ENCODE results near the gene IL4I1. TPM values are rescaled to one million over a fixed set of nuclear protein-coding genes. Genes with fewer than 3 reads are reported as not detected.

The IL4I1 gene
- total and polyA plus RNA-seq, 2 of the 4 experiments (the other 2 are of a cell fraction): 0.31 to 0.36 TPM

DNA sequence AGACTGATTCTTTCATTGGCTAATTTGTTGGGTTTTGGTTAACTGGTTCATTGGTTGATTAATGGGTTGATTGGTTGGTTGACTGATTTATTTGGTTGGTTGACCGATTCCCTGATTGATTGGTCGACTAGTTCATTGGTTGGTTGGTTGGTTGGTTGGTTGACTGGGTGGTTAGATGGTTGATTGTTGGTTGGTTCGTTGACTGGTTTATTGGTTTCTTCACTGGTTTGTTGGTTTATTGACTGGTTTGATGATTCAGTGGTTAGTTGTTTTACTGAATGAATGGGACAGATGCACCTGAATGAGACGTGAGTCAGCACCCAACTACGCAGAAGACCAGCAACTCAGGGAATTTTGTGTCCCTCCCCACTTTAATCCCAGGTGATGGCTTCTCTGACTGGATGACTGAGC, 35.4 kb upstream of the IL4I1 start:
- Histone ChIP-seq H3K9me1 (ENCODE audit: insufficient read depth, low read length) (peaks cover 14% of the 10 kb centered on the region), H3K4me1 (ENCODE audit: control insufficient read depth, insufficient read depth, low read length) (peaks cover 4% of the 10 kb centered on the region), H3K56ac (ENCODE audit: extremely low read depth, insufficient read depth, low read length) (no peak overlapping the region), H3K14ac (replicated peaks; ENCODE audit: low read depth, low read length) (no peak overlapping the region), H2AFZ (replicated peaks; ENCODE audit: low read length, poor library complexity) (no peak overlapping the region), H3K9ac (ENCODE audit: low read depth, low read length) (no peak overlapping the region), H3K36me3 (ENCODE audit: control insufficient read depth, insufficient read depth, low read length) (peaks cover 9% of the 10 kb centered on the region), H3K27me3 (ENCODE audit: control insufficient read depth, insufficient read depth, low read length) (no peaks in the 10 kb centered on the region), H4K91ac (ENCODE audit: insufficient read depth, low read depth, low read length) (no peak overlapping the region), H3K4me2 (ENCODE audit: low read depth, low read length) (no peak overlapping the region), H3K18ac (ENCODE audit: low read depth, low read length) (no peak overlapping the region), H3K4ac (ENCODE audit: low read depth, low read length) (no peak overlapping the region), H3K4me3 (ENCODE audit: insufficient read depth, low read depth, low read length) (no peak overlapping the region), H4K8ac (ENCODE audit: low read depth in 2 of 2, low read length in 2 of 2) (no peak overlapping the region), H2AK9ac (replicated peaks; ENCODE audit: low read depth, low read length, poor library complexity) (no peak overlapping the region), H3K79me1 (ENCODE audit: low read depth in 1 of 2, low read length in 2 of 2) (peaks cover 10 to 26% of the 10 kb centered on the region in 2 experiments), H4K5ac (ENCODE audit: low read depth, low read length) (no peak overlapping the region), H3K23ac (ENCODE audit: low read depth, low read length) (no peak overlapping the region), H2AK5ac (ENCODE audit: low read depth, low read length) (no peak overlapping the region), H3K27ac (ENCODE audit: insufficient read depth, low read length) (no peak overlapping the region), H4K20me1 (ENCODE audit: insufficient read depth, low read length) (peaks cover 10% of the 10 kb centered on the region; the same call in 1 of the 2 replicates), H2BK15ac (ENCODE audit: low read depth, low read length) (no peak overlapping the region), H2BK20ac (ENCODE audit: low read depth, low read length) (no peak overlapping the region), H2BK120ac (ENCODE audit: low read depth, low read length) (no peak overlapping the region), H3K9me3 (ENCODE audit: control insufficient read depth, insufficient read depth, low read length) (no peaks in the 10 kb centered on the region), H2BK5ac (ENCODE audit: low read depth, low read length, poor library complexity, severe bottlenecking) (no peak overlapping the region)
- in situ Hi-C loops (cut with MboI; ENCODE audit: low sequenced_read_pairs): loop anchor here (10.0 kb wide), 2 partner anchors 53 to 213 kb away; no protein-coding TSS in a partner anchor
- intact Hi-C loops (cut with micrococcal nuclease): no loop called here
- BruUV-seq (replicated peaks): no TSS peak
- ATAC-seq (ENCODE audit: low read depth) (no peak), DNase-seq (no peak)
- CTCF ChIA-PET: no interaction called here
- WGBS, 2 experiments (ENCODE audit: extremely low coverage in 2 of 2, insufficient read length in 1 of 2): 100% methylated on average over 3 of the region's 5 CpGs; no CpG with 5 or more reads in 1 of the 2 experiments
- dilution Hi-C loops (cut with HindIII; ENCODE audit: low sequenced_read_pairs, unreplicated experiment): no loop called here
- TF ChIP-seq BHLHE40 (IDR thresholded peaks at IDR 0.05; ENCODE audit: low read depth, low read length) (no peak), RFX5 (IDR thresholded peaks at IDR 0.05; ENCODE audit: low read depth, low read length) (no peak), CEBPB (IDR thresholded peaks at IDR 0.05; ENCODE audit: low read depth, low read length) (no peak), NFE2L2 (IDR thresholded peaks at IDR 0.05; ENCODE audit: low read depth, low read length) (no peak), SMC3 (IDR thresholded peaks at IDR 0.05; ENCODE audit: low read depth, low read length) (no peak), MAFK (IDR thresholded peaks at IDR 0.05; ENCODE audit: low read depth, low read length) (no peak), RCOR1 (IDR thresholded peaks at IDR 0.05; ENCODE audit: insufficient replicate concordance, low read length) (no peak), CHD1 (IDR thresholded peaks at IDR 0.05; ENCODE audit: low read depth, low read length) (no peak), POLR2A (IDR thresholded peaks at IDR 0.05; ENCODE audit: low read depth, low read length) (no peak), FOS (IDR thresholded peaks at IDR 0.05; ENCODE audit: low read depth, low read length) (no peak), MAZ (IDR thresholded peaks at IDR 0.05; ENCODE audit: borderline replicate concordance, low read depth, low read length) (no peak), RAD21 (IDR thresholded peaks at IDR 0.05; ENCODE audit: low read length) (no peak), MXI1 (IDR thresholded peaks at IDR 0.05; ENCODE audit: borderline replicate concordance, low read depth, low read length) (no peak)
- TF ChIP-seq, protein P1, sequence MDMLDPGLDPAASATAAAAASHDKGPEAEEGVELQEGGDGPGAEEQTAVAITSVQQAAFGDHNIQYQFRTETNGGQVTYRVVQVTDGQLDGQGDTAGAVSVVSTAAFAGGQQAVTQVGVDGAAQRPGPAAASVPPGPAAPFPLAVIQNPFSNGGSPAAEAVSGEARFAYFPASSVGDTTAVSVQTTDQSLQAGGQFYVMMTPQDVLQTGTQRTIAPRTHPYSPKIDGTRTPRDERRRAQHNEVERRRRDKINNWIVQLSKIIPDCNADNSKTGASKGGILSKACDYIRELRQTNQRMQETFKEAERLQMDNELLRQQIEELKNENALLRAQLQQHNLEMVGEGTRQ (IDR thresholded peaks at IDR 0.05; ENCODE audit: low read depth, low read length): no peak
- TF ChIP-seq, protein P2, sequence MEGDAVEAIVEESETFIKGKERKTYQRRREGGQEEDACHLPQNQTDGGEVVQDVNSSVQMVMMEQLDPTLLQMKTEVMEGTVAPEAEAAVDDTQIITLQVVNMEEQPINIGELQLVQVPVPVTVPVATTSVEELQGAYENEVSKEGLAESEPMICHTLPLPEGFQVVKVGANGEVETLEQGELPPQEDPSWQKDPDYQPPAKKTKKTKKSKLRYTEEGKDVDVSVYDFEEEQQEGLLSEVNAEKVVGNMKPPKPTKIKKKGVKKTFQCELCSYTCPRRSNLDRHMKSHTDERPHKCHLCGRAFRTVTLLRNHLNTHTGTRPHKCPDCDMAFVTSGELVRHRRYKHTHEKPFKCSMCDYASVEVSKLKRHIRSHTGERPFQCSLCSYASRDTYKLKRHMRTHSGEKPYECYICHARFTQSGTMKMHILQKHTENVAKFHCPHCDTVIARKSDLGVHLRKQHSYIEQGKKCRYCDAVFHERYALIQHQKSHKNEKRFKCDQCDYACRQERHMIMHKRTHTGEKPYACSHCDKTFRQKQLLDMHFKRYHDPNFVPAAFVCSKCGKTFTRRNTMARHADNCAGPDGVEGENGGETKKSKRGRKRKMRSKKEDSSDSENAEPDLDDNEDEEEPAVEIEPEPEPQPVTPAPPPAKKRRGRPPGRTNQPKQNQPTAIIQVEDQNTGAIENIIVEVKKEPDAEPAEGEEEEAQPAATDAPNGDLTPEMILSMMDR (conservative IDR thresholded peaks at IDR 0.05; ENCODE audit: low read depth, low read length): no peak
- TF ChIP-seq, protein P3, sequence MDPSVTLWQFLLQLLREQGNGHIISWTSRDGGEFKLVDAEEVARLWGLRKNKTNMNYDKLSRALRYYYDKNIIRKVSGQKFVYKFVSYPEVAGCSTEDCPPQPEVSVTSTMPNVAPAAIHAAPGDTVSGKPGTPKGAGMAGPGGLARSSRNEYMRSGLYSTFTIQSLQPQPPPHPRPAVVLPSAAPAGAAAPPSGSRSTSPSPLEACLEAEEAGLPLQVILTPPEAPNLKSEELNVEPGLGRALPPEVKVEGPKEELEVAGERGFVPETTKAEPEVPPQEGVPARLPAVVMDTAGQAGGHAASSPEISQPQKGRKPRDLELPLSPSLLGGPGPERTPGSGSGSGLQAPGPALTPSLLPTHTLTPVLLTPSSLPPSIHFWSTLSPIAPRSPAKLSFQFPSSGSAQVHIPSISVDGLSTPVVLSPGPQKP (IDR thresholded peaks at IDR 0.05; ENCODE audit: borderline replicate concordance, low read depth, low read length): no peak
- POLR2A ChIA-PET (ENCODE audit: unreplicated experiment): no interaction called here
